ENCODE measurements around the gene ABHD17B.
"Not testable (repeated sequence)": the region's sequence is repeated elsewhere in the genome, so short reads cannot be mapped to it uniquely, and the experiment has no call there.

ABHD17B gene

DNA sequence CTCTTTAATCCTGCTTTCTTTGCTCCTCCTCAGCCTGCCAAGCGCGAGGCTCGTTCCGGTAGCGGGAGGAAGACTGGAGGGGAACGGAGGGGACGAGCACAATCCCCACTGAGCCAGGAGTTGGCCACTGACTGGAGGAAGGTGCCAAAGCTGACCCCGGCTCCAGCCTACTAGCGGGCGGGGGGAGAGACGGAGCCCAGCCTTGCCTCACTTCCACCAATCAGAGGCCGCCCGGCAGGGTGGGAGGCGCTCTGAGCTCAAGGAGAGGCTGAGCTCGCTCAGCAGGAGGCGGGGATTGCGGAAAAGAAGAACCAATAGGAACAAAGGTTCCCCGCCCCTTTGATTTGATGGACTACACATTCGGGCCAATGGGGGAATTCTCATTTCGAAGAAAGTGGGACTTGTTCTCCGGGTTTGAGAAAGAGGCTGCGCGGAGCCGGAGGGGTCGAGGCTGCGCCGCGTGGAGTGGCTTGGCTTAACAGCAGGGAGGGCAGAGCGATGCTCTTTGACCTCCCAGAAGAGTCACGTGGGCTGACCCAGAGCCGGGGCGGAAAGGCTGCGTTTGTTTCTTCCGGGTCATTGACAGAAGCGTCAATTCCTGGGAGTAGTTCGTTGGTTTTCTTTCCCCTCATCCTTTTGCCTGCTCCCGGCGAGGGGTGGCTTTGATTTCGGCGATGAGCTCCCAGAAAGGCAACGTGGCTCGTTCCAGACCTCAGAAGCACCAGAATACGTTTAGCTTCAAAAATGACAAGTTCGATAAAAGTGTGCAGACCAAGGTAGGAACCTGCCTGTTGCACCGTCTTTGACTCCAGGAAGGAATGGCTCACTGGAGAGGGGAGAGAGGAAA is at the start of gene ABHD17B, which contains the start of gene C9orf85:
Gene ABHD17B, minus strand, starts transcription at position 133 of the 847 bp plus-strand sequence. CDS start 36,113 bp downstream, outside the sequence.
Gene C9orf85, plus strand, starts transcription at position 579 of the 847 bp plus-strand sequence. Its CDS starts 96 bp downstream, at position 675.
- DNase-seq (ENCODE audit: low read depth), result peak; percentile 96
- TF ChIP-seq MYC (IDR thresholded peaks at IDR 0.05; ENCODE audit: low read depth, low read length) (peak; percentile 69), POLR2A (IDR thresholded peaks at IDR 0.05; ENCODE audit: extremely low read depth, insufficient read length) (peak; percentile 95)
- TF ChIP-seq, protein P1, sequence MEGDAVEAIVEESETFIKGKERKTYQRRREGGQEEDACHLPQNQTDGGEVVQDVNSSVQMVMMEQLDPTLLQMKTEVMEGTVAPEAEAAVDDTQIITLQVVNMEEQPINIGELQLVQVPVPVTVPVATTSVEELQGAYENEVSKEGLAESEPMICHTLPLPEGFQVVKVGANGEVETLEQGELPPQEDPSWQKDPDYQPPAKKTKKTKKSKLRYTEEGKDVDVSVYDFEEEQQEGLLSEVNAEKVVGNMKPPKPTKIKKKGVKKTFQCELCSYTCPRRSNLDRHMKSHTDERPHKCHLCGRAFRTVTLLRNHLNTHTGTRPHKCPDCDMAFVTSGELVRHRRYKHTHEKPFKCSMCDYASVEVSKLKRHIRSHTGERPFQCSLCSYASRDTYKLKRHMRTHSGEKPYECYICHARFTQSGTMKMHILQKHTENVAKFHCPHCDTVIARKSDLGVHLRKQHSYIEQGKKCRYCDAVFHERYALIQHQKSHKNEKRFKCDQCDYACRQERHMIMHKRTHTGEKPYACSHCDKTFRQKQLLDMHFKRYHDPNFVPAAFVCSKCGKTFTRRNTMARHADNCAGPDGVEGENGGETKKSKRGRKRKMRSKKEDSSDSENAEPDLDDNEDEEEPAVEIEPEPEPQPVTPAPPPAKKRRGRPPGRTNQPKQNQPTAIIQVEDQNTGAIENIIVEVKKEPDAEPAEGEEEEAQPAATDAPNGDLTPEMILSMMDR (IDR thresholded peaks at IDR 0.05; ENCODE audit: low read depth, low read length), result no peak
- TF ChIP-seq, protein P2, sequence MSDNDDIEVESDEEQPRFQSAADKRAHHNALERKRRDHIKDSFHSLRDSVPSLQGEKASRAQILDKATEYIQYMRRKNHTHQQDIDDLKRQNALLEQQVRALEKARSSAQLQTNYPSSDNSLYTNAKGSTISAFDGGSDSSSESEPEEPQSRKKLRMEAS (IDR thresholded peaks at IDR 0.05; ENCODE audit: low read depth, low read length), result peak; percentile 94
- H3K4me3 ChIP-seq (ENCODE audit: low read depth, low read length), result peak within 1 kb of the TSS; percentile 91

DNA sequence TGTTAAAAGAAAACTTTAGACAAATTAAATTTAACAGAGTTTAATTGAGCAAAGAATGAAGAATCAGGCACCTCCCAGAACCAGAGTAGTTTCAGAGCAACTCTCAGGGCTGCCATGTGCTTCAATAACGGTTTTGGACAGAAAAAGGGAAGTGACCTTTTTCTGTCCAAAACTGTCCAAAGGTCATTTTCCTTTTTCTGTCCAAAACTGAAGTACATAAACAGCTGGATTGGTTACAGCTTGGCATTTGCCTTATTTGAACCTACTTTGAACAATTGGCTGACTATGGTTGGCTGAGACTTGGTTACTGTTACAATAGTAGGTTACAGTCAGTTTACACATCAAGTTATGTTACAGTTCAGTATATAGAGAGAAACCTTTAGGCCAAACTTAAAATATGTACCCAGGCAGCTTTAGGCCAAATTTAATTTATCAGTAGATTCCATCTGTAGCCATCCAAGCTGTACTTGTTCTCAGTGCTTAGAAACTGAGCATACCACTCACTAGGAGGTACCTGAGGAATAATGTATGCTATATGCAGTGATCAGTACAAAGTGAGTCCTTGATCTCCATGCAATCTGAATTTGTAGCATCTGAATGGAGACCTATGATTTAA is 44.4 kb upstream of the ABHD17B start:
- H3K4me3 ChIP-seq (ENCODE audit: low read depth, low read length), result no peak overlapping the region
- DNase-seq (ENCODE audit: low read depth), result peak; percentile 8
- TF ChIP-seq MYC (IDR thresholded peaks at IDR 0.05; ENCODE audit: low read depth, low read length) (no peak), POLR2A (IDR thresholded peaks at IDR 0.05; ENCODE audit: extremely low read depth, insufficient read length) (no peak)
- TF ChIP-seq, protein P2 (IDR thresholded peaks at IDR 0.05; ENCODE audit: low read depth, low read length), result no peak
- TF ChIP-seq, protein P1 (IDR thresholded peaks at IDR 0.05; ENCODE audit: low read depth, low read length), result no peak

DNA sequence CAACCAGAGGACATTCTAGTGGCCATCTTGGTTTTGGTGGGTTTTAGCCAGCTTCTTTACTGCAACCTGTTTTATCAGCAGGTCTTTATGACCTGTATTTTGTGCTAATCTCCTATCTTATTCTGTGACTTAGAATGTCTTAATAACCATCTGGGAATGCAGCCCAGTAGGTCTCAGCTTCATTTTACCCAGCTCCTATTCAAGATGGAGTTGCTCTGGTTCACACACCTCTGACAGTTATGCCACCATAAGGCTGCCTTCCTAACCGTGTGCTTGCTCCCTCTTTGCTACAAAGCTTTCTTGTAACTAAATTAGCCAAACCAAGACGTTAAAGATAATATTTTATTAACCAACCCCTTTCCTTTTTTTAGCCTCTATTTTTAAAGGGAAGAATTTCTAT is 43.7 kb upstream of the ABHD17B start:
- DNase-seq (ENCODE audit: low read depth); H3K4me3 ChIP-seq (ENCODE audit: low read depth, low read length): not testable (repeated sequence)

DNA sequence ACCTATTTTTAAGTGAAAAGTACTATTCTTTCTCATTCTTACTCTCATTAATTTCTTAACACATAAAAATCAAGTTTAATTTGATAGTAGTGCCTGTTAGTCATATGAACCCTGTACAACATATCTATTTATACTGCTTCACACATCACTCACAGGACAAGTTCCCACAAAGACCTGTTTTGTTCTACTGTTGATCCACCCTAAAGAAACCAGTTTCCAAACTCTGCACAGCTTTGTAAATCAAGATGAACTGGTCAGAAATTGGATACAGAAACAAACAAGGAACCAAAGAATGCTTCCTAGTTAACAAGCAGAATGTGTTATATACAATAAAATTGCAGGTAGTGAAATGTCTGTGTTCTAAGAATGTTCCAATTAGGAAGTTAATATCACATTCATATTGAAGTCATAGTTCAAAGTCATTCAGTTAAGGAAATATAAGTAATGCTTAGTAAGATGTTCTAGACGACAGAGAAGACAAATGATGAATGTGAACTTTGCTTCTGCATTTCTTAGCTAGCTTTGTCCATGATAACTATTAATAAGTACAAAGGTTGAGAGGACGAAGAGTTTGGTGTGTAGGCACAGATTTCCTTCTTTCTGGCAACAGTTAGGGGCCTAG is 33.9 kb upstream of the ABHD17B start:
- no peak overlapping the region for H3K4me3 ChIP-seq (ENCODE audit: low read depth, low read length)
- TF ChIP-seq MYC (IDR thresholded peaks at IDR 0.05; ENCODE audit: low read depth, low read length), result no peak
- TF ChIP-seq, protein P2 (IDR thresholded peaks at IDR 0.05; ENCODE audit: low read depth, low read length), result no peak
- TF ChIP-seq, protein P1 (IDR thresholded peaks at IDR 0.05; ENCODE audit: low read depth, low read length), result no peak
- no peak for TF ChIP-seq POLR2A (IDR thresholded peaks at IDR 0.05; ENCODE audit: extremely low read depth, insufficient read length)
- DNase-seq (ENCODE audit: low read depth), result no peak

DNA sequence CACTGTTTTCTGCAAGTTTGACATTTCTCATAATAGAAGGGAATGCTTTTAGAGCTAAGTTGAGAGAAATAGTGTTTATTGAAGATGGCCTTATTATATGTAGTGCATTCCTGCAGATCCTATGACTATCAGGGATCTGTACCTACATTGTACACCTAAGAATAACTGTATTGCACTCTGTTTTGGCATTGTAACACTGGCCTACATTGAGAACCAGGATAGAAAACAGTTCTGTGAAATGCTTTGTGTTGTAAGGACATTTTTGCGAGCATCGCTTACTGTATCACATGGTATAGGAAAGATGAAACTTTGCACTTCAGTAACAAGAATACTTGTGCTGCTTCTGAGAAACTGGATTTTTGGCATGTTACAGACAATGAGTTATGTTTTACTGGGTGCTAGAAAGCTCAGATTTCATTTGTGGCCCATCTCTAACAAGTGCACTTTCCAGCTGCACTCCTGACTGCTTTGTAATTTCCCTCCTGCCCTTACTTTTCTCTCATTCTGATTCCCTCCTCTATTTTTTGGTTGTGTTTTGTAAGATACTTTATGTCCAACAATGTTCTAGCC is 31.1 kb upstream of the ABHD17B start:
- H3K4me3 ChIP-seq (ENCODE audit: low read depth, low read length), result no peak overlapping the region
- TF ChIP-seq POLR2A (IDR thresholded peaks at IDR 0.05; ENCODE audit: extremely low read depth, insufficient read length), result no peak
- TF ChIP-seq MYC (IDR thresholded peaks at IDR 0.05; ENCODE audit: low read depth, low read length), result no peak
- TF ChIP-seq, protein P1 (IDR thresholded peaks at IDR 0.05; ENCODE audit: low read depth, low read length), result no peak
- TF ChIP-seq, protein P2 (IDR thresholded peaks at IDR 0.05; ENCODE audit: low read depth, low read length), result no peak
- DNase-seq (ENCODE audit: low read depth), result no peak

All from NB4 (cell line).